Left renal pelvis (tissue), 4 donors: ENCODE data around the gene RUFY1. TPM values are rescaled to one million over a fixed set of nuclear protein-coding genes. Genes with fewer than 3 reads are reported as not detected.

Source experiments
- DNase-seq, 4 donors: peaks; one replicate each; pipeline ENCODE4 v3.0.0-alpha.2; 2013; ENCODE audit warnings: low read depth in 4 of 4, low spot score in 3 of 4
- polyA plus RNA-seq, 4 donors: library from polyadenylated mRNA; unstranded; fragments of 120-200 nt; gene quantifications; one replicate each; pipeline ENCODE4 v1.2.1, GENCODE V29; 2013; ENCODE audit not compliant: insufficient read length in 4 of 4

RUFY1 gene
- polyA plus RNA-seq, 4 donors = 51.6 to 91.5 (median 83.7) TPM

DNA sequence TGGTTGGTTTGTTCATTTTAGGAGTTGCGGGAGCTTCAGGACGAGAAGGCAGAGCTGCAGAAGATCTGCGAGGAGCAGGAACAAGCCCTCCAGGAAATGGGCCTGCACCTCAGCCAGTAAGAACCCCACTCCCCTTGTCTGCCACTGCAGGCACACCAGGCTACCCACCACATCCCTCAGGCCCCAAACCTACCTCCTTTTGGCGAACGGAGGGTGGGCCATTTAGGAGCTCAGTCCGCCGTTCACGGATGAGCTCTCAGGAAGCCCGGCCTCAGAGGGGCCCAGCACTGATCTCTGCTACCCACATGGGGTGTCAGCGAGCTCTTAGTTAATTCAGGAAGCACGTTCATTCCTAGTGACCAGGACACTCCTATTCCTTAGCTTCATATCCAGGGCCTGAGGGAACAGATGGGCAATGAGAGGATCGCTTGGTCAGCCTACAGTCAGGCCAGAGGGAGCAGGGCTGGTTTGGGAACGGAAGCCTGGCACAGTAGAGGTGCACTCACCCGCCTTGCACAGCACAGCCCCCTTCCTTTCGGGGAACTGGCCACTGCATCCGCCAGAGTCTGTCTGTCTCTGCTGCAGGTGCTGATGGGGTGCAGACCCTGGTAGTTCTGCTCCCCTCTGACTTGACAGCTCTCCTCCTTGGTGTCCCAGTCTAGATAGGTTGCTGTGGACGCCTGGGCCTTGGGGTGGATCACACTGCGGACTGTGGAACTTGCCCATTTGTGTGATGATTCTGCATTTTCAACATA is 51.7 kb downstream of the RUFY1 start:
- no peak for DNase-seq

DNA sequence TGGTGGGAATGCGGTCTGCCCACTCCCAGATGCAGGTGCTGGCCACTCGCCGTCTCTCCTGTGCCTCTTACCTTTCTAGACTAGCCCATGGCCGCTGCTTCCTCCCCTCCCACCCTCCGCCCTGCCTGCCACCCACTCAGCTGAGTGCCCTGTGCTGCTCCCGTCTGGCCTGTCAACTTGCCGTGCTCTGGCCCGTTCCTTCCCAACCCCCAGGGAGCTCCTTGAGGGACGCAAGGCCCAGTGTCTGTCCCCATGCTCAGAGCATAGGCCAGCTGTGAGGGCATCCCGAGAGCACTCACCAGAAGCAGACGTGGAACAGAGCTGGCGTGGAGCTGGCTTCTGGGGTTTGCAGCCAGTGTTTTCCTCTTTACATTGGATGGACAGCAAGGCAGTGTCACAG is 53.0 kb downstream of the RUFY1 start:
- DNase-seq = no peak

DNA sequence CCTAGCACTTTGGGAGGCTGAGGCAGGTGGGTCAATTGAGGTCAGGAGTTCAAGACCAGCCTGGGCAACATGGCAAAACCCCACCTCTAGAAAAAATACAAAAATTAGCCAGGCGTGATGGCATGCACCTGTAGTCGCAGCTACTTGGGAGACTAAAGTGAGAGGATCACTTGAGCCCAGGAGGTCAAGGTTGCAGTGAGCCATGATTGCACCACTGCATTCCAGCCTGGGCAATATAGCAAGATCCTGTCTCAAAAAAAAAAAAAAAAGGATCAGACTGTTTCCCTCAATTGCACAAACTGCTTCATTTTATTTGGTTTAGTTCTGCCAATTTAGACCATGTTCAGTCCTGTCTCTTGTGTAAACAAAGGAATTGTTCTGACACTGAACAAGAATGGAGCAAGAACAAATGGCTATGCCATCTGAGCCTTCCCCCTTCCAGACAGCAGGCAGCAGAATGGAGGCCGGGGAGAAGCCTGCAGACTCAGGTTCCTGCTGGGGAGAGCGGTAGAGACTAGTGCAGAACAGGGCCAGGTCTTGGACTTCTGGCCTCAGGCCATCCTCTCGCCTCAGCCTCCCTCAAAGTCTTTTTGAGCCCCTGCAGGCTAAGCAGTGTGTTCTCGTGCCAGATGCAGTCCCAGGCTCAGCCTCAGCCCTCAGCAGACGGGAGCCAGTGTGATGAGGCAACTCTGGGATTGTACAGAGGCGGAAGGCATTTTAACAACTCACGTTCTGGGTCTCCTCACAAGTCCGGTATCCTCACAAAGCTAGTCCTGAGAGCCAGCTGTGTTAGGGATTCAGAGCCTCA is 54.9 kb downstream of the RUFY1 start:
- DNase-seq = no peak

DNA sequence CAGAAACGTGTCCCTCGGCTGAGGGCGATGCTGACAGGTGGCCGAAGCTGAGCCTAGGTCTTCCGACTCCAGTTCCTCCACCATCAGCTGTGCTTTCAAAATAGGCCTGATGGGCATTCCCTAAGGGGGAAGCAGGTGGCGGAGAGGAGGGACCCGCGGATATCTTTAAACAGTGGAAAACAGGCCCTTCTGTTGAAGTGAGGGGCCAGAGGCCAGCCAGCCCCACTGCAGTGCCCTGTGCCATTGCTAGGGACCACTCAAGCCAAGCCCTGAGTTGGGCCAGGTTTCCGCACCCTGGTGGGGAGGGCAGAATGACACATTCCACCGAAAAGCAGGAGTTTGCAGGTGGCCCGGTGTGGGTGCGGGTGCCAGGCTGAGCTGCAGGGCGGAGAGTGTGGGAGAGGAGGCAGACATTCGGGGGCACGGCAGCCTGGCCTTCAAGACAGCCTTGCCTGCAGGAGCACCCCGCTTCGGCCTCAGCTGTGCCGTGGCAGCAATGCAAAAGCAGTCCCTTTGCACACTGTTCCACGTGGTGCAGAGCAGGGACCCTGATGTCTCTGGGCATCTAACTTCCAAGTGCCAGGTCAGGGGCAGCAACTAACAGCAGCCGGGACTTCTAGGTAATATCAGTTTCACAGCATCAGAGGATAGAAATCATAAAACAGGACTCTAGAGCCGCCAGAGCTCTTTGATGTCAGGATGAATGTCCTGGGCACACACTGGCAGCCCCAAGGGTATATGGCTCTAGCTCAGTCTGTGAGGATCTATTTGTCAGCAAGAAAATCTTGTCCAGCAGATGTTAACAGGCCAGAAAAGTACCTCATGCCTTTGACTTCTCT is 55.9 kb downstream of the RUFY1 start:
- DNase-seq = no peak

DNA sequence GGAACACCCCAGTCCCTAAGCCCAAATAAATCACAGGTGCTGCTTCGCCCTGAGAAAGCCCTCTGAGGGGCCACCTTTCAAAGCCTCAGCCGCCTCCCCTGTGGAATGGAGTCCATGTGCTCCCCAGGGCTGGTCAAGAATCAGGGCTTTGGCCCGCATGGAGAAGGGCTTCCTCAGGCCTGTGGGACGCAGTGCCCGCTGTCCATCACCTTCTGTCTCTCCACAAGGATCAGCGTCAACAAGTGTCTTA is 56.5 kb downstream of the RUFY1 start:
- DNase-seq = no peak

DNA sequence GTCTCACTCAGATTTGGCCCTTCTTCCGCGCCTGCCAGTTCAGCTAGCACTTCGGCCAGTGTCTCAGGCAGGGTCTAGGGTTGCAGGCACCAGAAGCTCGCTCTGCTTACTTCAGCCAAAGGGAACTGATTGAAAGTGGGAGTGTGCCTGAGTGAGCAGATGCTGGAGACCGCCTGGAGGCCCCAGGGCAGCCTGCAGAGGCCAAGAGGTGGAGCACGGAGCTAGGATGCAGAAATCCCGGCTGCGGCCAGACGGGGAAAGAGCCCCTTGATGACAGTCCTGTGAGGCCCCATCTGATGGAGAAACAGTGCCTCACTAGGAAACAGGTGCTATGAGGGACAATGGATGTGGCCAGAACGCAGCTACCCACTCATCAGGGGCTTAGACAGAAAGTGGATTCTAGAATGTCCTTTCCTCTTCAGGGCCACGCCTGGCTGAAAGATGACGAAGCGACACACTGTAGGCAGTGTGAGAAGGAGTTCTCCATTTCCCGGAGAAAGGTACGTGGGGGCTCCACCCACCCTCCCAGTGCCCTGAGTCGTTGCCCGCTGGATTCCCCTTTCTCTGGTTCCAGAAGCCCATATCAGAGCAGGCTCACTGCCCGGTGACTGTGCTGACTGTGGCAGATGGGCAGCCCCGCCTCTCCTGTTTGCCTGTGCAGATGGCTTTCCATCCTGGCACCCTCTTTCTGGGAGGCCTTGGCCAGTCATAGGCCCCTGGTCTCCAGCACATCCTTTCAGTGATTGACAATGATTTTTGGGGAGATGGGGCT is 57.0 kb downstream of the RUFY1 start:
- DNase-seq = no peak

DNA sequence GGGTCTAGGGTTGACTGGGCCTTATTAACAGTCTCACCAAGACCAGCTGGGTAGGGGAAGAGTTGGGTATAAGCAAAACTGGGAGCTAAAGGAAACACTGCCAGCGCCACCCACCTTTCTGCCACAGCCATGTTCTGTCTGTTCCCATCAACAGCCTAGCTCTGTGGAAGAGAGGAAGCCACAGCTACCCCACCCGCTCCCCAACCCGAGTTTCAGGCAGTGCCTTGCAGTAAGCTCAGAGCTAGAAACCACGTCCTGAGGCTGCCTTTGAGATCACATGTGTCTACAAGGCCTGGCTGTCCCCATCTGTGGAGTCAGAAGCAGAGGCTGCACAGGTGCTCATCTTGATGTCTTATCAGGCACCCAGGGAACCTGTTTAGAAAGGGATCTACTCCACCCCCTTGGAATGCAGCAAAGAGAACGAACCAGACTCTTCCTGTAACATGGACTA is 57.8 kb downstream of the RUFY1 start:
- DNase-seq = no peak

DNA sequence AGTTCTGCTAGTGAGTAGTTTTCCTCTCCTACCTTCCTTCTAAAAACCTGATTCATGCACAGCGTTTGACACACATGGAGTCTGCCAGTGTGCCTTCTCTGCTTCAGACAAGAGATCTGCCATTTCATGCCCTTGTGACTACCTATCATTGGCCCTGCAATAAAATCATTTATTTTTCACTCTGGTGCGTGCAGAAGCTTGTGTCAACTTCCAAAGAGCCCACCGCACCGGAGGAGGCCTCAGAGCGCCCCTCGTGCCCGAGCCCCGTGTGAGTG is 59.4 kb downstream of the RUFY1 start:
- no peak for DNase-seq

DNA sequence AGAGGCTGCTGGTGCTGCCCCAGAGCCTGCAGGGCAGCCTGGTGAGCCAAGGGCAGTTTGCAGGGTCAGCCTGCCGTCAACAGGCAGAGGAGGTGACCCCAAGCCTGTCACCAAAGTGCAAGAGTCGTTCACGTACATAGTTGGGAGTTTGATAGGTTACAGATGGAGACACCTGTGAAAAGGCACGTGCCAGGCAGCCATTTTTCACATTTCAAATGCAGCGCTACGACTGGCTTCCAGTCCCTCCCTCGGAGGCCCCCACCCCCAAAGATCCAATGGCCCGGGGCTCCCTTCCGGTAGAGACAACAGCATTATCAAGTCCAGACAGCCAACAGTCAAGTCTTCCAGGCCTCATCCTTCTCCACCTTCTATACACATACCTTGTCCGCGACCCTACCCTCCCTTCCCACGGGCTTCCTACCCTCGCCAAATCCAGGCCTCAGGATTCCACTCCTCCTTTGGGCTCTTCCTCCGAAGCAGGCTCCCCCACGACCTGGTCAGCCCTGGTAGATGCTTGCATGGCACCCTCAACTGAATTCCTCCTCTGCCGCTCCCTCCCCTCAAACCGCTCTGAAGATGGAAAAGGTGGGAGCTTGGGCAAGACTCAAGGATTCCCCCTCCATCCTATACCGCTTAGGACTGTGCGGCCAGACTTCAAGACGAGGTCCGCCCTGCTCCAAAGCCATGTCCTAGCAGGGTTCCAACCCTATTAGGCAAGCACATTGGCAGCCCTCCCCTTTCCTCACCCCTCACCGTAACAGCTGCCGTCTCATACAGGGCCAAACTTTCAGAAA is 60.0 kb downstream of the RUFY1 start:
- no peak for DNase-seq

DNA sequence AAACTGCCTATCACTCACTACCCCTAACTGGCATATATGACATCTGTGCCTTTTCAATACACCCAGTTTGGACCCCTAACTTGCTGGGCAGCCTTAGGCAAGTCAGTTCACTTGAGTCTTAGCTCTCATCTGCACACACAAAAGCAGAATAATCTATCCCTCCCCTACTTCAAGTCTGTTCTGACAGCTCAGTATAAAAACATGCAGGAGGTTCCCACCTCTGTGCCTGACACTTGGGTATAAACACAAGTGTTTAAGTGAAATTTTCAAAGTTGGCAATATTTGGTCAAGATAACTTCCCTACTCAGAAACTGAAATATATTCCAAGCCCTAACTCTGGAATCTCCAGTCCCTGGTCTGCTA is 60.5 kb downstream of the RUFY1 start:
- DNase-seq = no peak

DNA sequence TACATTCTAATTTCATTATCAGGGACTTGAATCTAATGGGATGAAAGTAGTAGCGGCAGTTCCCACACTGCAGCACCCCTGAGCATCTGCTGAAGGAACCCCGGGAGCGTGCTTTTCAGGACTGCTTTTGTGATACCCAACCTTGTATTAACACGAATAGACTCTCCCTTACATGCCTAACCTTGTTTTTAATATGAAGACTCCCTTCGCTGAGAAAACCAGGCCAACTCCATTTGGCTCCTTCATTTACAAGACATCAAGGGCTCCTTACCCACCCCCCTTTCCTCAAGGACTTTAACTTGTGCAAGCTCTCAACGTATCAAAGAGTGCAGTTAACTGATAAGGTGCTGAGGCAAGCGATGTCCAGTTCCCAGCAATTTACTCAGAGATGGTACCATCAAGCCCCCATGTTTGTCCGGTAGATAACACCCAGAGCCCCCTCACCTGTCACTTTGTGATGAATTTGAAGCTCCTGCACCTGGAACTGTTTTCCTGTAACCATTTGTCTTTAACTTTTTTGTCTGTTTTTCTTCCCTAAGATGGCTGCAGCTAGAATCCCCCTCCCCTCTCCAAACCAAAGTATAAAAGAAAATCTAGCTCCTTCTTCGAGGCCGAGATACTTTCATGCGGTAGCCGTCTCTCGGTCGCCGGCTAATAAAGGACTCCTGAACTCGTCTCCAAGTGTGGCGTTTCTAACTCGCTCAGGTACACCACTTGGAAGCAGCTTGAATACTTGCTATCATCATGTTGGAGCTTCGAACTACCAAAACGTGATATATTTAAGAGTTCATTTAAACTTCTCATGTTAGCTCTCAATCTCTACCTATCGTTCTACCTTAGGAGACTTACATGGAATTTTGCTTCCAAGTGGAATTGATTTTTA is 62.5 kb downstream of the RUFY1 start:
- DNase-seq = no peak

DNA sequence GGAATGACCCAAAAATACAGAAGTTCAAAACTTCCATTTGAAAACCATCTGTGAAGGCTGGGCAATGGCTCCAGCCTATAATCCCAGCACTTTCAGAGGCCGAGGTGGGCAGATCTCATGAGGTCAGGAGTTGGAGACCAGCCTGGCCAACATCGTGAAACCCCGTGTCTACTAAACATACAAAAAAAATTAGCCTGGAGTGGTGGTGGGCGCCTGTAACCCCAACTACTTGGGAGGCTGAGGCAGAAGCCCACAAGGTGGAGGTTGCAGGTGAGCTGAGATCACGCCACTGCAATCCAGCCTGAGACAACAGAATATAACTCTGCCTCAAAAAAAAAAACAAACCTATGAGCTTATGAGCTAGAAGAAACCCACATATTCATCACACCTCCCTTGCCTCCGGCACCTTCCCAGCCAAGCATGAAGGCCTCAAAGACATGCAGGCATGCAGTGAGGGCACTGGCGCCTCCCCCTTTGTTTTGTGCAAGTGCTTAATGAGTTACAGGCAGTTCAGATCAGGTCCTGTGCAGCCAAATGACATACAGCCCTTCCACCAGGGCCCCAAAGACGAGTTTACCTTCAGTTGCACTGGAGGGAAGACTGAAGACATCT is 63.2 kb downstream of the RUFY1 start:
- DNase-seq = peak in 1 of 4 donors; percentile 43

DNA sequence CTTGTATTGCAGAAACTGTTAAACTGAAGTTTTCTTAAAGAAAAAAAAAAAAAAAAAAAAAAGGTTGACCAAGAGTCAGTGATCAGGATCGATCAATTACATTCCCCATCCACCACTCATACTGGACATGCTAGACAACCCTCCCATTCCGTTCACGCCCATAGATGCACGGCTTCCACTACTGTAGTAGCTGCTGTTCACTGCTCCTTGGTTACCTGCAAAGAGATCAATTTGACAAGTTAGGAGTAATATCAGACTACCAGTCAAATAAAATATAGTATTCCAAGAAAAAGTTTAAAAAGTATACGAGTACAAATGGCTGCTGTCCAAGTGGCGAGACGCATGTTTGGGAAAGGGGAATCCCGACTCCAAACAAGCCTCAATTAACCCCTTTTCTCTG is 64.4 kb downstream of the RUFY1 start:
- no peak for DNase-seq

DNA sequence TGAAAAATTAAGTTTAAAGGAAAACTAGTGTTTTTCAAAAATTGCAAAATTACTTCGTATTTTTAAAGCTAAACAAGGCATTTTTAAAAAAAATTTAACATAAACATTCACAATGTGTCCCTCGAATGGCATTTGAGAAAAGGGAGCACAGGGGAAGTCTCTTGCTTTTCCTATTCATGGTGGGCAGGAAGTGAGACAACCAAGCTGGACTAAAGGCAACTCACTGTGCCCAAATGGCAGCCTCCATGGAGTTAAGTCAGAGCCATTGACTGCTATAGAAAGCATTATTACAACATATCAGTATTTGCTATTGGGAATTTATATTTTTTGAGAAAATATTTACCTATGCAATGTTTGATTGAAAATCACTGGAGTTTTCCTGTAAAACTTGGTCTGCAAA is 64.8 kb downstream of the RUFY1 start:
- DNase-seq = no peak

DNA sequence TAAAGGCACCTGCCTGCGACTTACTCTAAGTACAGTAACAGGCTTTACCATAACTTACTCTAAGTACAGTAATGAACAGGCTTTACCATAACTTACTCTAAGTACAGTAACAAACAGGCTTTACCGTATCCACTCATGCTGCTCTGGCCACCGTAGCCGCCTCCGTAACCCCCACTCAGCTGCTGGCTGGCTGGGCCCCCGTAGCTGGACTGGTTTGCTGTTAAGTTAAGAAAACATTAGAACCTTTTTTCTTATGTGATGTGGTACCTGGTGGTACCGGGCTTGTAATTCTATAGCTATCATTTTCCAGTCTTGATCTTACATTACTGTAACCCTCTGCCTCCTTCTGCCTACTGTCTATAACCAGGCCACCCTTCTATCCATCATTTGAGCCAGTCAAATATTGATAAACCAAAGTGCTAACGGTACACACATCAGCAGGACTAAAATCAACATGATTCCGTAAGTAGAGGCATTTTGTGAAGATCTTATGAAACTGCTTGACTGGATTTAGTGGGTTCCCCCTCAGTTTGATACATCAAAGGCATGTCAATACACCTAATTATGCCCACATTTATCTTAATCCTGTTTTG is 65.7 kb downstream of the RUFY1 start:
- DNase-seq = no peak

DNA sequence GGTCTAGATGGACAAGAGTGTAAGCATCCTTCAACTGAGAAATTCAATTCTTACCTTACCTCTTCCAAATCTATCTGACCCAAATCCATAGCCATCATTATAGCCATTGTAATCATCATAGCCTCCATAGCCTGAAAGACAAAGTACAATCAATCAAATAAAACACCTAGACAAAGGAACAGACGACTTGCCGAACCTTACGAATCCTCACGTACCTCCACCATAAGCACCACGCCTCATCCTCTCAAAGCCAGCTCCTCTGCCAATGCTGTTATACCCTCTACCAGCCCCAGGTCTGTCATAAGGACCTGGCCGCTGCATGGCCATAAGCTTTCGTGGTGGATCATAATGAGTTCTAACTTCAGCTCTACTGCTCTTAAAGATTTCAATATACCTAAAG is 67.6 kb downstream of the RUFY1 start:
- DNase-seq = no peak

DNA sequence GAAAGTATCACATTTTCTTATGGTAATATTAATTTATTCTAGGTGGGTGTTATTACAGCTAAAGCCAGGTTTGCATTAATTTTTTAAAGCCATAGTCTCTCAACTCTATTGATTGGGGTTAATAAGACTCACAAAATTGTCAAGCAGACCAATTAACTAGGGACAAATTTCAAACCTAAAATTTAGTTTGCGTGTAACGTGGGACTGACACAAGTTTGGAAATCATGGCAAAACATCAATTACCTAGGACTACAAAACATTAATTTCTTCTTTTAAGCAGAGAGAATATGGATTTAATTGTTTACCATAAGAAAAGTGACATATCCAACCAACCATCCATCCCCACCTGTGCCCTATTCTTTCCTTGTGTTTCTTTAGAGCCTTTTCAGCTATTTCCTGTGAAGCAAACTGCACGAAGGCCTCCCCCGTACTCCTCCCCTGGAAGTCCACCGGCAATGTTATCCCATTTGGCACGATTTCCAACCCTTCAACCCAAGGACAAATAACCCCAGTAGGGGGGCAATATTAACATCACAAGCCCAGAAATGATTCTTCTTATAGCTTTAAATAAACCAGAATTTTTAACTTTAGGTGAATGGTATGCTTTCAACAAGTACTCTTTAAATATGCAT is 68.7 kb downstream of the RUFY1 start:
- DNase-seq = no peak

DNA sequence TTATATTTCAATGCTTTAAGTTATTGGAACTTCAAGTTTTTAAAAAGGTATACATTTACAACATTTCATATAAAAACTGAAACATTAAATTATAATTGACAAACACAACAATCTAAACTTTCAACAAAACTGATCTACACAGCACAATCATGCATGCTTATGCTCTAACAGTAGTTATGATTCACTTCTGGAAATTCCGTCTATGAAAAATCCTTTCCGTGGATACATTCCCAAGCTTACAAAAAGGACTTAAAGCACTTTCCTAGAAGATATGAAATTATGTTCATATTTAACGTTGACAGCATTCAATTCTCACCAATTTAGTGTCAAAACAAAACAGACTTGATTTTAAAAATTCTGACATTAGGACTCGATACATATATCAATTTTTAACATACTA is 69.4 kb downstream of the RUFY1 start:
- DNase-seq = no peak
